SW 1271 (cell line): ENCODE data around the gene NTMT1.
"Not testable (repeated sequence)": the region's sequence is repeated elsewhere in the genome, so short reads cannot be mapped to it uniquely, and the experiment has no call there.

Source experiments
- DNase-seq, 2 experiments: peaks; one replicate each; lab custom pipeline; 2025; lab: John Stamatoyannopoulos, UW

NTMT1 gene

DNA sequence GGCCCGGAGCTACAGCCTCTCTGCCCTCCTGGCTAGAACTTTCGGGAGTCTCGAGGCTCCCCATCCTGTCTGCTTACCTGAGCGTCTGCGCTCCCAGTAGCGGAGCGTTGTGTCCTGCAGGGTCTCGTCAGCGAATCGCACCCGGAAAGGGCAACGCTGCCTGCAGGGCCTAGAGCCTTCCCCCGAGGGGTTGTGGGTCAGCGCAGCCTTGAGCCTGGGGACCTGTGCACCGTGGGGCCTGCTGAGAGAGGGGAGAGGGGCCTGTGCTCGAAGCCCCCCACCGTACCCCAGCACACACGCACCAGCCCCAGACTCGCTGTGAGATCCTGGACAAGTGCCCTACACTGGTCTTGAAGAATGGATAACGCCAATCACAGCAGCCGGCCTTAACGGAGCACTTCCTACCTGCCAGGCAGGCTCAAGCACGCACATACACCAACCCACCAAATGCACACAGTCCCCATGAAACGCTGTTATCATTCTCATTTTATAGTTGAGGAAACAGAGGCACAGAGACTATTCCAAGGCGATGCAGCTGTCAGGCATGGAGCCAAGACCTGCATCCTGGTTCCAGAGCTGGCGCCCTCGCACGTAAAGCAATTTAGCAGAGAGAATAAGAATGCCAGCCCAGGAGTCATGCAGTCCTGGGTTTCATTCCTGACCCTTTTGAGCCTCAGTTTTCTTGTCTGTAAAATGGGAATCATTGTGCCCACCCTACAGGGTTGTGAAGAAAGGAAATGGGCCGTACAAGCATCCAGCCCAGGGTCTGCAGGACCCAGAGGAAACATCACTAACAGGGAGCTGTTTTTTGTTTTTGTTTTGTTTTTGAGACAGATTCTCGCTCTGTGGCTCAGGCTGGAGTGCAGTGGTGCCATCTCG, 10.3 kb upstream of the NTMT1 start:
- no peak for DNase-seq

DNA sequence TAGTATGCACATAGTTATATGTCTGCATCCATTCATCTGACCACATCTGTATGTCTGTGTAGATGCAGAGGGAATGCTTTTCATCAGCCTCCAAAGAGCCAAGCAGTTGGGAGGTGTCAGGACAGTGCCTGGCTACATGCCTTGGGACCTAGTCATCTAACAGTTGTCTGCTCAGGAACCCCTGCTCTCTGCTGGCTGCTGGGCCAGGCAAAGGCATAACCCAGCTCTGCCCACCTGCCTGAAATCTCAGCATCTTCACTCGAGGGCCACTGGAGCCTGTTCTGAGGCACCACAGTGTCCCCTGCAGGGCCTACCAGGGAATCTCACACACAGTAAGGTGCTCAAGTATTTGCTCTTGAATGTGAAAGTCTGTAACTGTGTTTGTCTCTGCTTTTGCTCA, 8.8 kb upstream of the NTMT1 start:
- DNase-seq = peak; percentile 65 to 66

DNA sequence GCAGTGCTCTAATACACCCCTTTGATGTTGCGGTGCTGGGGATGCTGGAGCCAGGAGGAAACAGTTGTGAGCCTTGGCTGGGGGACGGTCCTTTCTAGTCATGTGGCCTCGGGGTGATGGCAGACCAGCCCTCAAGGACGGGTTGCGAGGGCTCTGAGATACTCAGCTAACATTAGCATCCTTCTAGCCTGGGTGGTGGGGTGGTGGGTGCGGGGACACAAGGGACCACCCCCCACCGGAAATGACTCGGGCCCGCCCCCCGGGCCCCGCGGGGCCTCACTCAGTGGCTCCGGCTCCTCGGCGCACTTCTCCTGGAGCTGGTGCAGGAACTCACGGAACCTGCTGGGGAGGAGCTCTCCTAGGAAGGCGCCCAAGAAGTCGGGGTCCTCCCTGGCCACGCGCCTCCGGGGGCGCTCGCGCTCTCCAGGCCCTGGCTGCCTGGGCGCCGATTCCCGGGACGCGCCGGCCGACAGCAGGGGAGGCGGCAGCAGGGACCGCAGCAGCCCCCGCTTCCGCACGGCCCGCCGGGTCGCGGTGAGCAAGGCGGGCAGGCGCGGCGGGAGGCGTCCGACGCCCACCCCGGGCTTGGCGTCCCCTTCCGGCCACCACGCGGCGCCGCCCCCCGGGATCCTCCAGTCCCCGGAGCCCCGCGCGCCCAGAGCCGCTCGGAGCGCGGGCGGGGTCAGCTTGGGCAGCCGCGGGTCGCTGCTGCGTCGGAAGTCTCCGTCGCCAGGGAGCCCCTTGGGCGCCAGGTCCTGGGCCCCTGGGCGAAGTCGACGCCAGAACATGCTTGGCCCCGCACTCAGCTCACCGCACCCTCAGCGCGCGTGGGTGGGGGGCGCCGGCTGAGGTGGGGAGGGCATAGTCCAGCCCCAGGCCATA, 5.9 kb upstream of the NTMT1 start:
- DNase-seq = peak in 1 of 2 experiments; percentile 27

DNA sequence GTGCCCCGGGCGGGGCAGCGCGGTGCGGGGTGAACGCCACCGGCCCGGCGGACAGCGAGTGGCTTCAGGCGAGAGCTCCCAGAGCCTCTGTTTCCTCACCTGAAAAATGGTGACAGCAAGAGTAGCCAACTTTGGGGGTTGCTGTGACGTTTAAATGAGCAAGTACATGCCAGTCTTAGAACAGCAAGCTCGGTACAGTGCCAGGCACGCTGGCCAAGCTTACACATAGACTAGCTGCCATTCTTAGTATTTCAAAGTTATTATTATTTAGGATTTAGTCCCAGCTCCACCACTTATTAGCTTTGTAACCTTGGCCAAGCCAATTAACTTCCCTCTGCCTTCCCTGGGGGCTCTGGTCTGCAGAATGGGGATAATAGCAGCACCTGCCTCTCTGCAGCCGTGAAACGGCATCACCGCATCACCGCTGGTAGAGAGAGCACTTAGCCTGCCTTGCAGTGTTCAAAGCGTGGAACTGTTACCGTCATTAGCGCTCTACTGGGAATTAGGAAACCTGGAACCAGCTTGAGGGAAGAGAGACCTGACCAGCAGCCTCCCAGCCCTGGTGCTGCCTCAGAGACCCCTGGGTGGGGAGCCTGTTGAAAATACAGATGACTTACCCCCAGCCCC, 5.2 kb upstream of the NTMT1 start, which contains the start of gene C9orf50:
C9orf50 (minus strand) TSS at position 433 of the 627 bp plus-strand sequence. CDS start 527 bp downstream, outside the sequence.
- DNase-seq = no peak

DNA sequence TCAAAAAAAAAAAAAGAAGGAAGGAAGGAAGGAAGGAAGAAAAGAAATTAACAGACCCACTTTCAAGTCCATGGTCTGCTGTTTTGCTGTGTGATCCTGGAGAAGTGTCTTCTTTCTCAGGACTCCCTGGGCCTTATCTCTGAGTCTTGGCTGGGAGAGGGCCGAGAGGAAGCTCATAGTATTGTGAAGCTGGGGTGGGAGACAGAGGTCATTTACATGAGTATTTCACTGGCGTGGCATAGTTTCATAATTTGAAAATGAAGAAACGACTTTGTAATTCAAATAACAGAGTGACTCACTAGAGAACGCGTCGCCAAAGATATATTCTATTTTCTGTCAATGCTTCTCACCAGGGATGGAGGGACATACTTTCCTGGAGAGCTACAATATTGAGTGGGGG, 2.6 kb upstream of the NTMT1 start:
- no peak for DNase-seq

DNA sequence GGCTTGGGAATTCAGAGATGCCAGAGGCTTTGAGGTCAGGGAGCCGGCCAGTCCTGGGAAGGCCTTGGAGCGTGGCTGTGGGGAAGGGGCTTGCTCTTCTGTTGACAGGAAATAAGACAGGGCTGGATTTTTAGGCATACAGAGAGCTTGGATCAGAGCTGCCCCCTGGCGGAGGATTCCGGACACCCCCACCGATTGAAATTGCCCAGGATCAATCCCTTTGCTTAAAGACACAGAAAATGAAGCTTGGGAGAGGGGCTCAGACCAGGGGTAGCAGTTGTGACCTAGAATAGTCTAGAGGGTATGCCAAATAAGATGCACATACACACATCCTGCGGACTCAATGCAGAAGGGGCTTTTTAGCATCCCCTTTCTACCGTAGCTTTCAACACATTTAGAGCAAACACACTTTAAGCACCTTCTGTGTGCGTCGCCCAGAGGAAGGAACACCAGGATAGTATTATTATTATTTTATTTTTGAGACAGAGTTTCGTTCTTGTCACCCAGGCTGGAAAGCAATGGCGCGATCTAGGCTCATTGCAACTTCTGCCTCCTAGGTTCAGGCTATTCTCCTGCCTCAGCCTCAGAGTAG, 1.7 kb upstream of the NTMT1 start:
- DNase-seq = peak in 1 of 2 experiments; percentile 67

DNA sequence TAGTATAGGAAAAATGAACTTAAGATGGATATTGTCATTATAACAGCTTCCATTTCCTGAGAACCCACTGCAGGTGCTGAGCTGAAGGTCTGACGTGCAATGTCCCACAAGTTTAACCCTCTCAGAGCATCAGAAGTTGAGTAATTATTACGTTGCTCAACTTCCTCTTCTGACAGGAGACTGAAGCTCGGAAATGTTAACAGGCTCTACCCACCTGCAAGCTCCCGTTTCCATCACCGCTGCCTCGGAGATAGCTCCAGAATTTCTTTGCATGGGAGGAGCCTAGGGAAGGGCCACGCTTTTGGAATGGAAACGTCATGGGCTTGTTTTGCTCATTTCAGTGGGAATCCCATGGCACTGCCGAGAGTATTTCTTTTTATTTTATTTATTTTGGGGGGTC, 1.0 kb upstream of the NTMT1 start:
- no peak for DNase-seq

DNA sequence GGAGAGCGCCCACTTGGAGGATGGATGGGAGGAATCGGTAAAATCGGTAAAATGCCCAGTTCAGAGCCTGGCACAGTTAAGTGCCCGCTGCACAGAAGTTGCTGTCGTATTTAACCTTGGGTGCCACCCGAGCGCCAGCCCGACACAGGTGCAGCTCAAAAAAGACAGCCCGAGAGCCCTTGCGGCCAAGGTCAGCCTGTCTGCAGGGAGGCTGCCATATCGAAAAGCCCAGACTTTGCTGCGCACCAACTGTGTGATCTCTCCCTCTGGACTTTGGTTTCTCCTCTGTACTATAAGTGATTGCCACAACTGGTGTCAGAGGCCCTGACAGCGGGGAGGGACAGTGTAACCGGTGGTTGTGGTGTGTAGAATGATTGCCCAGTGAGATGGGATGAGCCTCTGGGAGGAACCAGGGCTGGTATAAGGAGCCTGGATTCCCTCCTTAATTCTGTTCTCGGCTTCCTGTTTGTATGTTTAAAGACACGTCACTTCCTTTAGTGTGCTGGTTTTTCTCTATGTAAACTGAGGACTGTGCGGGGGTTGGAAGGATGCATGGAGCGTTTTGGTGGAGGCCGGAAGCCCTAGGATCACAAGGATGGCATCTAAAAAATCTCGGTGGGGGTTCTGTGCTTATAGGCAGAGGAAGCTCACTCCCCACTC, 792 bp downstream of the NTMT1 start:
- DNase-seq = peak in 1 of 2 experiments; percentile 69

DNA sequence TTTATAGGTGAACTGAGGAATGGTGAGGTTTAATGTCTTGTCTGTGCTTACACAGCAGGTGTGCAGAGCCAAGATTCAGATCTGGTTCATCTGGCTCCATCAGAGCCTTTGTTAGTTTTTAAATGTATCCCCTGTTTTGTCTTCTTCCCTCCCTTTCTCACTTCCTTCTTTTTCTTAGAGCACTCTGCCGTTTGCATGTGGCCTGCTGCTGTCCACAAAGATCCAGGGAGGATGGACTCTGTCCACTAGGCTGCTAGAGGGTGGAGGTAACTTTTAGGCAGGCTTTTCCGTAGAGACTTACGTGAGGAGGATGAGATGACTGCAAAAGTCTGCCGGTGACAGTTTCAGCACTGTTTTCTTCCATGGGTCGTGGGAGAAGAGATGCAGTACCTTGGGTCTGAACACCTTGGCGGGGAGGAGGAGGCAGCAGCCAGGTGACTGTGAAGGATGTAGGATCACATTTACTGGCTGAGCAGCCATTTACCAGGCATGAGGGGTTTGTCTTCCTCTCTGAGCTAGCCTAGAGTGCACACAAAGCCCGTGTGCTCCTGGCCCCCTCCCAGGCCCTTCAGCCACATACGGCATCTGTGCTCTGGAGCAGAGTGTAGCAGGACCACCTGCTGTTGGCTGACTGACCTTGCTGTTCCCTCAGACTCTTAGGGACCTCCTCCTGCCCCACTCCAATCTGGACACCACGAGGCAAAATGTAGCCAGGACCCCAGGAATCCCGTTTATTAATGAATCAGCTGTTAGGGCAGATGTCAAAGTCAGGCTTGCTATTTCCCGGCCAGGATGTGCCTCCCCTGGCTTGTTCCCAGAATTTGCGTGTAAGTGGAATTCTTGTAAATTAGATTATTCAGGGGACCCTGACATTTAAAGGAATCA, 1.8 kb downstream of the NTMT1 start:
- no peak for DNase-seq

DNA sequence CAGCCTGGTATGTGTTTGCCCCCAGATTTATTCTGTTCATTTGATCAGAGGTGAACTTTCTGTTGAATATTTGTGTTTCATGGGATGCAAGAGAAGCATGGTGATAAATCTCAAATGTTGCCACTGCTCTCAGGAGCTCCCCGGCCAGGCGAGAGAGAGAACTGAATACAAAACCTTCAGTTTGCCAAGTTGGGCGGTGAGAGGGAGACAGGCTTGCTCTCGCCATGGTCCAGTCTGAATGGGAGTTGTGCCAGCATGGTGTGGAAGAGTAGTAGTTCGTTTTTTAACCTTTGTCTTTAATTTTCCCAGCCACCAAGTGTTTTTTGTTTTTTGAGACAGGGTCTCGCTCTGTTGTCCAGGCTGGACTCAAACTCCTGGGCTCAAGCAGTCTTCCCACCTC, 2.7 kb downstream of the NTMT1 start:
- DNase-seq = no peak

DNA sequence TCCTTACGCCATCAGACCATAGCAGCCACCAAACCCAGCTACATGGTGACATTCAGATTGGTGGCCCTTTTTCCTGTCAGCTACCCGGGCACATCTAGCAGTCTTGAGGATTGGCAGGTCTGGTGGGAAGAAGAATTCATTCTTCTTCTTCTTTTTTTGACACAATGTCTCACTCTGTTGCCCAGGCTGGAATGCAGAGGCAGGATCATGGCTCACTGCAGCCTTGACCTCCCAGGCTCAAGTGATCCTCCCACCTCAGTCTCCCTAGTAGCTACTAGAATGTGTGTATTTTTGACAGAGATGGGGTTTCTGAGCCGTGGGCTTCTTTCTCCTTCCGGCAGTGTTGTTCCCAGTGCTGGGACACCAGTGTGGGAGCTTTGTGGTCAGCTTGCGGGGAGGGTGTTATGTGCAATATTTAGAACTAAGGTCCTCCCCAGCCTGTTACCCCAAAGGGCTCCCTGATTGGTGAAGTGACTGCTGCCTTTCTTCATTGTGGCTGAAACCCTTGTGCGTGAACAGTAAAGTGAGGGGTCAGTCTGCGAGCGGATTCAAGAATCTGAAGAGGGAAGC, 3.4 kb downstream of the NTMT1 start:
- no peak for DNase-seq

DNA sequence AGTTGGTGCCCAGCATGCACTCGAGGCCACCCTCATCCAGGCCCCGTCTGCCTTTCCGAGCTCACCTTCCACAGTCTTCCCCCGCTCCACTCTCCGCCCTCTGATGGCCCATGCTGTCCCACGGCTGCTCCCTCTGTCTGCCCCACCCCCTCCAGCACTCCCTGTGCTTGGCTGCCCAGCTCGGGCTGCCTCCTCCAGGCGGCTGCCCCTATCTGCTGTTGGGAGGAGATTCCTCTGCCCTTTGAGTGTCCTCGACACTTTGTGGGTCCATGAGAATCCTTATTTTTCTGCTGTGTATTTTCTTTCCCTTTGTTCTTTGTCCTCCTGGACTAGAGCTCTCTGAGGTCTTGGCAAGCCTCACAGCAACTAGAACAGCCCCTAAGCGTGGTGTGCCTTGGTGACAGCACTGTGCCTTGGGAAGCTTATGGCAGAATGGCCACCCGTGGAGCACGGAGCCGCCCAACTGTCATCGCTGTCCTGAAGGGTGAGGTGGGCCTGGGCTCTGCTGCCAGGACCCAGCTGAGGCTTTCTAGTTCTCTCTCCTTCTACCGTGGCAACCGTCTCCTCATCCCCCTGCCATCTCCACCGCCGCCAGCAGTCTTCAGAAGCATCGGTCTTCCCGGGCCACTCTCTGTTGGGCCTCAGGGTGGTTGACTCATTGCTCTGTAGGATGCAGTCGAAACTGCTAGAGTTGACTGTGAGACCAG, 5.2 kb downstream of the NTMT1 start:
- no peak for DNase-seq

DNA sequence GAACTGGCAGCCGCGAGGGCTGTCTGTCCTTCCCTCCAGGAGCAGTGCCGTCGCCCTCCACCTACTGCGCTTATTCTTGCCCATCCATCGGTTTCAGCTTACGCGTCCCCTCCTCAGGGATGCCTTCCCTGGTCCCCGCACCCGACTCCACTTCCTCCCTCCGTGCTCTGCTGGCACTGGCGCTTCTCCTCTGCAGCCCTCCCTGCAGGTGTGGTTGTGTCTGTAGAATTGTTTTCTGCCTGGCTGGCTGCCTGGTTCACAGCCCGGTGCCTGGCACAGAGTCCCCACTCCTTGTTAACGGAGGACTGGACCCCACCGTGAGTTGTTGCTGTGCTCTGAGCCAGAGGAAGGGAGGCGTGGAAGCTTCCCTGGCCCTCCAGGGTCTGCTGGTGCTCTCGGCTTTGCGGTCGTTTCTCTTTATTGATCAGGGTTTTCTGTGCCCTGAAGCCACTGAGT, 5.7 kb downstream of the NTMT1 start:
- no peak for DNase-seq

DNA sequence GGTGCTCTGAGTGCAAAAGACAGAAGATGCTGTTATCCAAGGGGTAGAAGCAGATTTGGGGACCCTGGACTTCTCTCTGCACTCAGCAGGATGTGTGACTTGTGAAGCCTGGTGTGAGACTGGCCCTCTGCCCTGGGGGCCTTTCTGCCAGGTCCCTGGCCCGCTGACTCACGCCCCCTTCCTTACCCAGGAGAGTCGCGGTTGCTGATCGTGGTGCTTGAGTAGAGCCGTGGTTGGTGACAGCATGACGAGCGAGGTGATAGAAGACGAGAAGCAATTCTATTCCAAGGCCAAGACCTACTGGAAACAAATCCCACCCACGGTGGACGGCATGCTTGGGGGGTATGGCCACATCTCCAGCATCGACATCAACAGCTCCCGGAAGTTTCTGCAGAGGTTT, 6.5 kb downstream of the NTMT1 start:
- DNase-seq = no peak

DNA sequence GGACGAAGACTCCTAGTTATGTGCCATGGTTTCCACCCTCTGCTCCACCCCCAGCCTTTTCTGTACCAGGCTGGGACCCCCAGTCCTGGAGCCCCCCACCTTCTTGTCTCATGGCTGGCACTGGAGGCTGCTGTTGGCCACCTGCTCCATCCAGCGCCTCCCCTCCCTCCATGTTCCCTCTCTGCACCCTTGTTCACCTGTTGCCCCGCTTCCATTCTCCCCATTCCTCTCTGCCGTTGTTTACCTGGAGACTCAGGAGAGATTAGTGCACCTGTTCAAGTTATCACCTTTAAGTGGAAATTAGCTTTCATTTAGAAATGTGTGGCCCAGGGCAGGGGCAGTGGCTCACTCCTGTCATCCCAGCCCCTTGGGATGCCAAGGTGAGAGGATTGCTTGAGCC, 7.2 kb downstream of the NTMT1 start:
- no peak for DNase-seq

DNA sequence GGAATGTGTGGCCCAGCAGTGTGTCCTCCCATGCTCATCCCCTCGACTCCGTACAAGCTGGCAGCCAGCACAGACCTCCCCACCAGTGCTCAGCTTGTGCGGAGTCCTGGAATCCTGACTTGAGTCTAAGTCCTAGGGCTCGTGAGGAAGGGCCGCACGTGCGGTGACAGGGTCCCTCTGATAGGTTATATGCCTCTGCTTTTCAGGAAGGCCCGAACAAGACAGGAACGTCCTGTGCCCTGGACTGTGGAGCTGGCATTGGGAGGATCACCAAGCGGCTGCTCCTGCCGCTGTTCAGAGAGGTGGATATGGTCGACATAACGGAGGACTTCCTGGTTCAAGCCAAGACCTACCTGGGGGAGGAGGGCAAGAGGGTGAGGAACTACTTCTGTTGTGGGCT, 7.9 kb downstream of the NTMT1 start:
- DNase-seq = no peak

DNA sequence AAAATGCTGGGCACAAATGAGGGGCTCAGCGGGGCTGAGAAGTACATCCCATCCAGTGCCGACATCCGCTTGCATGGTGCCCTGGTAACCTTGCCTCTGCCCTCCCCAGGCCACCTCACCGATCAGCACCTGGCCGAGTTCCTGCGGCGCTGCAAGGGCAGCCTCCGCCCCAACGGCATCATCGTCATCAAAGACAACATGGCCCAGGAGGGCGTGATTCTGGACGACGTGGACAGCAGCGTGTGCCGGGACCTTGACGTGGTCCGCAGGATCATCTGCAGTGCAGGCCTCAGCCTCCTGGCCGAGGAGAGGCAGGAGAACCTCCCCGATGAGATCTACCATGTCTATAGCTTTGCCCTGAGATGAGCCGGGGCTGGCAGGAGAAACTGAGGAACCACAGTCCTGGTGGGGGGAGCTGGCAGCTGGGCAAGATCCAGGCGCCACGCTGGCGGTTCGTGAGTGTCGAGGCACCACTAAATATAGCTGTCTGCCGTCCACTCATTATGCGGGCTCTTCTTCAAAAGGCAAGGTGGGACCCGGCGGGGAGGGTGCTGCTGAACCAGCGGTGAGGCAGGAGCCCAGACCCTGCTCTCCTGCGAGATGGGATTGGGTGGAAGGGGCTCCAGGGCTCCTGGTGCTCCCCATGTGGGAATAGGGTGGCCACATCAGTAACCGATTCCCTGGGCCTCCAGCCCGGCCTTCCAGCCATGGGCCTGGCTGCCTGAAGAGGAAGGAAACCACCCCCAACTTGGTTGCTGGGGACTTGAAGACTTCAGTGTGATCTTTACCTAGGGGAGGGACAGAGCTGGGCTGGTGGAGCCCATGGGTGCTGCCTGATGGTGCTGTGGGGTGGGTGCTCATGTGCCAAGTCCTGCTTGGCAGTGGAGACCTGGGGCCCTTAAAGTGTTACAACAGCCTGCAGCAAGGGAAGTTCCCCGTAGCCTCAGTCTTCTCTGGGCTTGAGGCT, 9.4 kb downstream of the NTMT1 start:
- DNase-seq = no peak

DNA sequence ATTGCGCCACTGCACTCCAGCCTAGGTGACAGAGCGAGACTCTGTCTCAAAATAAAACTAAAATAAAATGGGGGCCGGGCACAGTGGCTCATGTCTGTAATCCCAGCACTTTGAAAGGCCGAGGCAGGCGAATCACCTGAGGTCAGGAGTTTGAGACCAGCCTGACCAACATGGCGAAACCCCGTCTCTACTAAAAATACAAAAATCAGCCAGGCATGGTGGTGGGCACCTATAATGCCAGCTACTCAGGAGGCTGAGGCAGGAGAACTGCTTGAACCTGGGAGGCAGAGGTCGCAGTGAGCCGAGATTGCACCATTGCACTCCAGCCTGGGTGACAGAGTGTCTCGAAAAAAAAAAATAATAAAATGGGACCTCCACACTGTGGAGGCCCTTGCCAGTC, 10.4 kb downstream of the NTMT1 start:
- DNase-seq = not testable (repeated sequence)
